NT2/D1 (cell line): ENCODE results near the gene WNK2.

Experiments used
- DNase-seq: peaks from one replicate; pipeline ENCODE4 v3.0.0-alpha.2; 2011; ENCODE audit warnings: low read depth, low spot score
- H3K27me3 ChIP-seq: 2 replicates; pipeline ENCODE4 v1.6.0; 2011; ENCODE audit warnings: mild to moderate bottlenecking; ENCODE audit not compliant: insufficient read length, insufficient read depth
- H3K36me3 ChIP-seq: 2 replicates; pipeline ENCODE4 v1.6.1; 2011; ENCODE audit warnings: mild to moderate bottlenecking, low read length, mixed read lengths; ENCODE audit not compliant: insufficient read depth, insufficient read length
- H3K4me1 ChIP-seq: 2 replicates; pipeline ENCODE4 v1.5.1; 2011; ENCODE audit not compliant: insufficient read depth, insufficient read length
- H3K4me3 ChIP-seq: 2 replicates; pipeline ENCODE4 v1.5.1; 2011; ENCODE audit warnings: low read depth; ENCODE audit not compliant: insufficient read length
- H3K9ac ChIP-seq: 2 replicates; pipeline ENCODE4 v1.6.0; 2011; ENCODE audit warnings: low read depth; ENCODE audit not compliant: insufficient read length
- H3K9me3 ChIP-seq: 2 replicates; pipeline ENCODE4 v1.5.1; 2011; ENCODE audit warnings: mild to moderate bottlenecking, low read length; ENCODE audit not compliant: insufficient read depth
- SUZ12 ChIP-seq: IDR thresholded peaks from 2 replicates; pipeline ENCODE4 v1.6.1; 2011; ENCODE audit not compliant: insufficient read length, insufficient read depth; ENCODE audit errors: extremely low read depth
- YY1 ChIP-seq: IDR thresholded peaks from 2 replicates; pipeline ENCODE4 v1.6.1; 2011; ENCODE audit not compliant: insufficient read length, insufficient read depth
- ZNF274 ChIP-seq: IDR thresholded peaks from 2 replicates; pipeline ENCODE4 v1.6.1; 2011; ENCODE audit warnings: mild to moderate bottlenecking, low read depth, low read length

The WNK2 gene

GRCh38 chr9:93205896-93206575, 22.1 kb downstream of the WNK2 start:
- TF ChIP-seq ZNF274 (no peak), YY1 (no peak), SUZ12 (no peak)
- H3K9me3 ChIP-seq, result no peaks in the 10 kb centered on the region
- H3K4me1 ChIP-seq, result peaks cover 8% of the 10 kb centered on the region
- H3K4me3 ChIP-seq, result no peak overlapping the region
- DNase-seq, result no peak
- H3K9ac ChIP-seq, result no peak overlapping the region
- H3K36me3 ChIP-seq, result no peaks in the 10 kb centered on the region
- H3K27me3 ChIP-seq, result no peaks in the 10 kb centered on the region

GRCh38 chr9:93206576-93207155, 22.7 kb downstream of the WNK2 start:
- no peaks in the 10 kb centered on the region for H3K27me3 ChIP-seq
- H3K9ac ChIP-seq, result no peak overlapping the region
- peaks cover 8% of the 10 kb centered on the region for H3K4me1 ChIP-seq
- no peaks in the 10 kb centered on the region for H3K36me3 ChIP-seq
- no peaks in the 10 kb centered on the region for H3K9me3 ChIP-seq
- DNase-seq, result no peak
- H3K4me3 ChIP-seq, result no peak overlapping the region
- TF ChIP-seq SUZ12, result no peak
- no peak for TF ChIP-seq ZNF274
- no peak for TF ChIP-seq YY1

GRCh38 chr9:93207326-93207814, 23.4 kb downstream of the WNK2 start:
- H3K9ac ChIP-seq, result no peak overlapping the region
- DNase-seq, result no peak
- no peaks in the 10 kb centered on the region for H3K27me3 ChIP-seq
- H3K9me3 ChIP-seq, result no peaks in the 10 kb centered on the region
- TF ChIP-seq YY1, result no peak
- TF ChIP-seq ZNF274, result no peak
- no peak for TF ChIP-seq SUZ12
- peaks cover 8% of the 10 kb centered on the region for H3K4me1 ChIP-seq
- no peak overlapping the region for H3K4me3 ChIP-seq
- no peaks in the 10 kb centered on the region for H3K36me3 ChIP-seq

- no peaks in the 10 kb centered on the region for H3K36me3 ChIP-seq
- H3K9ac ChIP-seq, result no peak overlapping the region
- no peaks in the 10 kb centered on the region for H3K27me3 ChIP-seq
- H3K9me3 ChIP-seq, result no peaks in the 10 kb centered on the region
- no peak for TF ChIP-seq SUZ12
- TF ChIP-seq YY1, result no peak
- TF ChIP-seq ZNF274, result 0 out of 2 replicates have a peak, but pooled peaks have one; percentile 14
- H3K4me3 ChIP-seq, result no peak overlapping the region
- no peak for DNase-seq
- H3K4me1 ChIP-seq, result peaks cover 5% of the 10 kb centered on the region
Measured at GRCh38 chr9:93207860-93208734, 24.2 kb downstream of the WNK2 start.

GRCh38 chr9:93209097-93209496, 25.2 kb downstream of the WNK2 start:
- DNase-seq, result no peak
- no peak overlapping the region for H3K4me3 ChIP-seq
- no peaks in the 10 kb centered on the region for H3K9me3 ChIP-seq
- H3K27me3 ChIP-seq, result no peaks in the 10 kb centered on the region
- H3K9ac ChIP-seq, result no peak overlapping the region
- no peak for TF ChIP-seq ZNF274
- no peak for TF ChIP-seq YY1
- no peak for TF ChIP-seq SUZ12
- peaks cover 3% of the 10 kb centered on the region for H3K4me1 ChIP-seq
- H3K36me3 ChIP-seq, result no peaks in the 10 kb centered on the region

GRCh38 chr9:93209576-93210323, 25.8 kb downstream of the WNK2 start:
- peaks cover 3% of the 10 kb centered on the region for H3K4me1 ChIP-seq
- DNase-seq, result no peak
- TF ChIP-seq YY1, result no peak
- TF ChIP-seq SUZ12, result no peak
- no peak for TF ChIP-seq ZNF274

More at GRCh38 chr9:93209576-93210323, 25.8 kb downstream of the WNK2 start:
- H3K4me3 ChIP-seq, result no peak overlapping the region
- H3K36me3 ChIP-seq, result no peaks in the 10 kb centered on the region
- H3K9ac ChIP-seq, result no peak overlapping the region
- no peaks in the 10 kb centered on the region for H3K9me3 ChIP-seq
- H3K27me3 ChIP-seq, result no peaks in the 10 kb centered on the region
